BE2C (cell line): Measurements from ENCODE around the gene NR3C1.

Experiments used
- DNase-seq: peaks from one replicate; pipeline ENCODE4 v3.0.0-alpha.2; 2020
- H3K27me3 ChIP-seq: fragments of 250-450 bp; sonication (Bioruptor Pico); 2 replicates; pipeline ENCODE4 v1.5.1; 2020; ENCODE audit warnings: mild to moderate bottlenecking
- H3K36me3 ChIP-seq: fragments of 250-450 bp; sonication (Bioruptor Pico); 2 replicates; pipeline ENCODE4 v1.5.1; 2020; ENCODE audit warnings: mild to moderate bottlenecking
- H3K4me1 ChIP-seq: fragments of 250-450 bp; sonication (Bioruptor Pico); 2 replicates; pipeline ENCODE4 v1.5.1; 2020
- H3K4me3 ChIP-seq: 2 replicates; pipeline ENCODE4 v1.5.1; 2011; ENCODE audit warnings: low read depth, low read length
- H3K9me3 ChIP-seq: fragments of 250-450 bp; sonication (Bioruptor Pico); 2 replicates; pipeline ENCODE4 v1.5.1; 2020
- CTCF ChIP-seq: IDR thresholded peaks from 2 replicates; pipeline ENCODE4 v1.5.1; 2012; ENCODE audit warnings: mild to moderate bottlenecking, low read depth, low read length

Gene NR3C1

GRCh38 chr5:143235423-143235822 lies 168.1 kb downstream of the NR3C1 start:
- no peaks in the 10 kb centered on the region; the same call in 1 of the 2 replicates for H3K4me1 ChIP-seq
- DNase-seq = no peak
- no peaks in the 10 kb centered on the region for H3K36me3 ChIP-seq
- H3K27me3 ChIP-seq = no peaks in the 10 kb centered on the region
- no peak overlapping the region for H3K4me3 ChIP-seq
- H3K9me3 ChIP-seq = no peaks in the 10 kb centered on the region
- no peak for TF ChIP-seq CTCF

- H3K4me3 ChIP-seq = no peak overlapping the region
- no peak for TF ChIP-seq CTCF
- no peaks in the 10 kb centered on the region; the same call in 1 of the 2 replicates for H3K4me1 ChIP-seq
- DNase-seq = no peak
- H3K36me3 ChIP-seq = no peaks in the 10 kb centered on the region
- H3K9me3 ChIP-seq = no peaks in the 10 kb centered on the region
- H3K27me3 ChIP-seq = no peaks in the 10 kb centered on the region
Measured at GRCh38 chr5:143234162-143234842, 169.2 kb downstream of the NR3C1 start.

GRCh38 chr5:143233031-143233430 lies 170.5 kb downstream of the NR3C1 start:
- H3K4me1 ChIP-seq = no peaks in the 10 kb centered on the region; the same call in 1 of the 2 replicates
- no peaks in the 10 kb centered on the region for H3K9me3 ChIP-seq
- no peaks in the 10 kb centered on the region for H3K27me3 ChIP-seq
- TF ChIP-seq CTCF = no peak
- DNase-seq = no peak
- H3K36me3 ChIP-seq = no peaks in the 10 kb centered on the region
- H3K4me3 ChIP-seq = no peak overlapping the region

GRCh38 chr5:143231973-143232812 lies 171.3 kb downstream of the NR3C1 start:
- Histone ChIP-seq H3K36me3 (no peaks in the 10 kb centered on the region), H3K9me3 (no peaks in the 10 kb centered on the region), H3K4me3 (no peak overlapping the region), H3K27me3 (no peaks in the 10 kb centered on the region), H3K4me1 (no peaks in the 10 kb centered on the region; the same call in 1 of the 2 replicates)
- no peak for TF ChIP-seq CTCF
- DNase-seq = no peak

GRCh38 chr5:143231416-143231815 lies 172.1 kb downstream of the NR3C1 start:
- H3K36me3 ChIP-seq = no peaks in the 10 kb centered on the region

More at GRCh38 chr5:143231416-143231815, 172.1 kb downstream of the NR3C1 start:
- no peak for TF ChIP-seq CTCF
- H3K4me1 ChIP-seq = no peaks in the 10 kb centered on the region; the same call in 1 of the 2 replicates
- no peaks in the 10 kb centered on the region for H3K9me3 ChIP-seq
- DNase-seq = no peak
- no peaks in the 10 kb centered on the region for H3K27me3 ChIP-seq
- H3K4me3 ChIP-seq = no peak overlapping the region
